Stimulated activated CD8-positive, alpha-beta memory T cell treated with anti-CD3 and anti-CD28 coated beads, Interleukin-15, amount 100 ng/mL, for 48 hours (primary cell): ENCODE results near the gene DISP3.

Experiments
- DNase-seq, 2 donors: peaks; one replicate each; pipeline ENCODE4 v3.0.0-alpha.2; 2020; ENCODE audit warnings: low read depth in 2 of 2

DISP3 gene

GRCh38 chr1:11461531-11462137, 17.3 kb upstream of the DISP3 start:
- DNase-seq = no peak

- no peak for DNase-seq
Observed at GRCh38 chr1:11462224-11462923, 16.6 kb upstream of the DISP3 start.

GRCh38 chr1:11463177-11463576, 15.8 kb upstream of the DISP3 start:
- no peak for DNase-seq

- DNase-seq = no peak
Observed at GRCh38 chr1:11465307-11465706, 13.6 kb upstream of the DISP3 start.

GRCh38 chr1:11466416-11466815, 12.5 kb upstream of the DISP3 start:
- no peak for DNase-seq

GRCh38 chr1:11468878-11469277, 10.1 kb upstream of the DISP3 start:
- DNase-seq = no peak

- no peak for DNase-seq
Observed at GRCh38 chr1:11470912-11471311, 8.0 kb upstream of the DISP3 start.

- DNase-seq = no peak
Observed at GRCh38 chr1:11471473-11471872, 7.5 kb upstream of the DISP3 start.

- DNase-seq = no peak
Observed at GRCh38 chr1:11472284-11472683, 6.7 kb upstream of the DISP3 start.

GRCh38 chr1:11472741-11473140, 6.2 kb upstream of the DISP3 start:
- no peak for DNase-seq

- DNase-seq = no peak
Observed at GRCh38 chr1:11473491-11474034, 5.4 kb upstream of the DISP3 start.

GRCh38 chr1:11474826-11475225, 4.1 kb upstream of the DISP3 start:
- no peak for DNase-seq

- DNase-seq = no peak
Observed at GRCh38 chr1:11475748-11476147, 3.2 kb upstream of the DISP3 start.

GRCh38 chr1:11479375-11479979, 522 bp downstream of the DISP3 start:
- DNase-seq = no peak

- DNase-seq = no peak
Observed at GRCh38 chr1:11481019-11481418, 2.1 kb downstream of the DISP3 start.

GRCh38 chr1:11482198-11482597, 3.2 kb downstream of the DISP3 start:
- no peak for DNase-seq

- DNase-seq = no peak
Observed at GRCh38 chr1:11482701-11483479, 3.9 kb downstream of the DISP3 start.

GRCh38 chr1:11483581-11484320, 4.8 kb downstream of the DISP3 start:
- DNase-seq = no peak

GRCh38 chr1:11484321-11484655, 5.3 kb downstream of the DISP3 start:
- DNase-seq = no peak

GRCh38 chr1:11485191-11485590, 6.2 kb downstream of the DISP3 start:
- DNase-seq = no peak

GRCh38 chr1:11486231-11487009, 7.5 kb downstream of the DISP3 start:
- no peak for DNase-seq
